GM15510 (cell line): Measurements from ENCODE around the gene TBC1D1.

Experiments
- POLR2A ChIP-seq: IDR thresholded peaks from 3 replicates; pipeline ENCODE4 v1.6.1; 2011; ENCODE audit warnings: borderline replicate concordance; ENCODE audit not compliant: insufficient read length; ENCODE audit errors: extremely low read depth

Gene TBC1D1

DNA sequence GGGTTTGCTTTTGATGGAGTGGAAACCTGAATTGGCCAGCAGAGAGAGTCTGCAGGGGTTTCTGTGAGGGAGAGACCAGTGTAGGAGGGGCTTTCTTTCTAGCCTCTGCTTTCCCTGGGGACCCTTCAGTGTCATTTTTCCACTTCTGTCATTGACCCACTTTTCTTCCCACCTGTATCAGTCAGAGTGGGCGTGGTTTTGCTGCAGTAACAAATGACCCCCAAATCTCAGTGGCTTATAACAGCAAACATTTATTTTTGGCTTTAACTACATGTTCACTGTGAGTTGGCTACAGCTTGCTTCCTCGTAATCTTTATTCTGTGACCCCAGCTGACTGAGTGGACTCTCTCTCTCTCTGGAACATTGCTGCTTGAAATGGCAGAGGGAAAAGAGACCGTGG is 43.7 kb downstream of the TBC1D1 start:
- no peak for TF ChIP-seq POLR2A

DNA sequence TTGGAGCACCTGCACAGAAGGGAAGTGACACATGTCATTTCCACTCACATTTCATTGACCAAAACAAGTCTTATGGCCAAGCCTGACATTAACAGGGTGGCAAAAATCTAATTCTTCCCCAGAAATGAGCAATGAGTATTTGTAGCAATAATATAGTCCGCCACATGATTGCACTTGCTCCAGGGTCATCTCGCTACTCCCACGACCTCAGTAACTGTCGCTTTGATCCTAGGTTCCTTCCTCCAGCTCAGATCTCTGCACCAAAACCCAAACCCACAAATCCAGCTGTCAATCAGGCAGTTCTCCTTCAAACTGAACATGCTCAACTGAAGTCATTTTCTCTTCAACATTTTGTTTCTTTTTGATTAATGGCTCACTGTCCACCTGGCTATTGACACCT is 44.1 kb downstream of the TBC1D1 start:
- TF ChIP-seq POLR2A: no peak

DNA sequence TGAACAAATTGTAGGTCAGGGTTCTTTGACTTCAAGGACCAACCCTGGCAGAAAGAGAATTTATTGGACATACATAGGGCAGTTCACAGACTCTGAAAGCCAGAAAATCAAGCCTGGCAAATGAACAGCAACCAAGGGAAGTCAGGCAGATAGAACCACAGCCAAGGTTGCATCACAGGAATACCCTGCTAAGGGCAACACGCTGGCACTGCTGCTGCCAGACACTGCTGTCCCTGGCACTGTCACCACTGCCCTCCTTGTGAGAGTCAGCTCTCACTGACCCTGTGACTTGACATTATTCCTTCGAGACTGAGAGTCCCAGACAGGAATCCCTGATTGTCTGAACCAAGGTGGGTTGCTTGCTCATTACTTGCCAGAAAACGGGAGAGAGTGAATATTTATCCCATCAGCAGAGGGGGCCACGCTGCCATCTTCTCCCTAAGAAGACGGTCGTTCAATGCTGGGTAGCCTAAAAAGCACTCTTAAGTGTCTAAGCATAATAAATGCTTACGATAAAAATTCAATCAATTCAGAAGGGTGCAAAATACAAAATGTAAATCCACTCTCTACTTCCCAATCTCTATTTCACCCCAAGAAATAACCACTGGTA is 46.1 kb downstream of the TBC1D1 start:
- TF ChIP-seq POLR2A: no peak

DNA sequence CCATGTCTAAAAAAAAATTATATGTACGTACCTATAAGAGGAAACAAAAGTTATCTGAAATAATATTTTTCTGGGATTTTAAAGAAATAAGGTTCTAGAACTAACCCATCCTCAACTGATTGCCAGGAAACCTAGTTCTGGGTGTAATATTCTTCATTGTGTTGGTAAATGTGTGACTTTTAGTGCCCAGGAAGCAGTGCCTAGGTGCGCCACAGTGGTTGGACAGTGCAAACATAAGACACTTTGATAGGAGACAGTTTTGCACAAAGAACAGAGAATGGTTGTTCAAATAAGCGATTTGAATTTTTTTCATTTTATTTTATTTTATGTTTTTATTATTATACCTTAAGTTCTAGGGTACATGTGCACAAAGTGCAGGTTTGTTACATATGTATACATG is 47.3 kb downstream of the TBC1D1 start:
- TF ChIP-seq POLR2A: no peak

DNA sequence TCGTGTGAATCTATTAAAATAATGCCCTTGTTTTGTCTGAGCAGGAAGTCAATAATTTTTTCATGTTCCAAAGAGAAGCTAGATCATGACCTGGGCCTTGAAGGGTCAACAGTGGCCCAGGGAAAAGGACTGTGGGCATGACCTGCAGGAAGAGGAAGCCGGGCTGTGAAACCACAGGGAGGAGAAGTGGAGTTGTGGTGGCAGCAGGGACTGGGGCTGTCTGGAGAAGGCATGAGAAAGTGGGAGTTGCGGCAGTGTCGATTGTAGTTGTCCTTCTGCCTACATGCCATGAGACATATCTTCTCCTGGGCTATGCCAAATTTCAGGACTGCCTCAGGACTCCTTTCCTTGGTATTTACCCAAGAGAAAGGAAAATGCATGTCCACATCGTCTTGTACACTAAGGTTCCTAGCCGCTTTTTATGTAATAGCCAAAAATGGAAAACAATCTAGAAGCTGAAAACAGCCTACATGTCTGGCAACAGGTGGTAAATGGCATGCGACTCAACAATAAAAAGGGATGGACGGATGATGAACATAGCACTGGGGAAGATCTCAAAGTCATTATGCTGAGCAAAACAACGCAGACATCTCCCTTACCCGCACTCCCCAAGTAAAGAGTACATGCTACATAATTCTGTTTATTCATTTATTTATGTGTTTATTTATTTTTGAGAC is 55.8 kb downstream of the TBC1D1 start:
- TF ChIP-seq POLR2A: no peak

DNA sequence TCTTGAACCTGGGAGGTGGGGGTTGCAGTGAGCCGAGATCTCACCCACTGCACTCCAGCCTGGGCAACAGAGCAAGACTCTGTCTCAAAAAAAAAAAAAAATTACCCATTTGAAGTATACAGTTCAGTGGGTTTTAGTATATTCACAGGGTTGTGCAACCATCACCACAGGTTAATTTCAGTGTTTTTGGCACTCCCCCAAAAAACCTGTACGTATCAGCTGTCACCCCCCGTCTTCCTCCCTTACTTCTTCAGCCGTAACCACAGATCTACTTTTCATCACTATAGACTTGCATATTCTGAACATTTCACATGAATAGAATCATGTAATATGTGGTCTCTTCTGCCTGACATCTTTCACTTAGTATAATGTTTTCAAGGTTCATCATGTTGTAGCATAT is 57.7 kb downstream of the TBC1D1 start:
- no peak for TF ChIP-seq POLR2A

DNA sequence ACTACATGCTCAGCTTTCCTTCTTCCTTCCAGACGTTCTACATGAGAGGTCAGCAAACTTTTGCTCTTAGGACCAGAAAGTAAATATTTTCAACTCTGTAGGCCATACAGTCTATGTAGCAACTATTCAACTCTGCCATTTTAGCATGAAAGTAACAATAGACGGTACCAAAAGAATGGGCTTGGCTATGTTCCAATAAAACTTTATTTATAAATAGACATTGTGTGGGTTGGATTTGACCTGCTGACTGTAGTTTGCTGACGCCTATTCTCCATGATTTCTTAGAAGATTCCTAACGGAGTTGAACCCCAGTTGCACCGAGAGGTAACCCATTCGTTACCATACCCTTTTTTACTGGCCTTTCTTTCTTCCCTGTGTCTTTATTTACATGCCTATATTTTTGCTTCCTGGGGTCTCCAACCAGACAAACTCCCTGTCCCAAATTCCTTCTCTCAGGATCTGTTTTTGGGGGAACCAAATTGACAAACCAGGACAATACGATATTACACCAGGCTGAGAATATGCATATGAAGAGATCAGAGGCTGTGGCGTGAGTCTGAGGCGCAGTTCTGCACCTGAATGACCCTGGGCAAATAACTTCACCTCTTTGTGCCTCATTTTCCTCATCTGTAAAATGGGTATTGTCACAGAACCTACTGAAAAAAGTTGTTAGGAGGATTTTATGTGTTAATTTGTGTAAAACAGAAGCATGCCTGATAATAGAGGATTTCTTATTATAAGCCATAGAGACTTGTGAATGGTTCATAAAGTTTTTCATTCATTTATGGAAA is 58.9 kb downstream of the TBC1D1 start:
- no peak for TF ChIP-seq POLR2A

DNA sequence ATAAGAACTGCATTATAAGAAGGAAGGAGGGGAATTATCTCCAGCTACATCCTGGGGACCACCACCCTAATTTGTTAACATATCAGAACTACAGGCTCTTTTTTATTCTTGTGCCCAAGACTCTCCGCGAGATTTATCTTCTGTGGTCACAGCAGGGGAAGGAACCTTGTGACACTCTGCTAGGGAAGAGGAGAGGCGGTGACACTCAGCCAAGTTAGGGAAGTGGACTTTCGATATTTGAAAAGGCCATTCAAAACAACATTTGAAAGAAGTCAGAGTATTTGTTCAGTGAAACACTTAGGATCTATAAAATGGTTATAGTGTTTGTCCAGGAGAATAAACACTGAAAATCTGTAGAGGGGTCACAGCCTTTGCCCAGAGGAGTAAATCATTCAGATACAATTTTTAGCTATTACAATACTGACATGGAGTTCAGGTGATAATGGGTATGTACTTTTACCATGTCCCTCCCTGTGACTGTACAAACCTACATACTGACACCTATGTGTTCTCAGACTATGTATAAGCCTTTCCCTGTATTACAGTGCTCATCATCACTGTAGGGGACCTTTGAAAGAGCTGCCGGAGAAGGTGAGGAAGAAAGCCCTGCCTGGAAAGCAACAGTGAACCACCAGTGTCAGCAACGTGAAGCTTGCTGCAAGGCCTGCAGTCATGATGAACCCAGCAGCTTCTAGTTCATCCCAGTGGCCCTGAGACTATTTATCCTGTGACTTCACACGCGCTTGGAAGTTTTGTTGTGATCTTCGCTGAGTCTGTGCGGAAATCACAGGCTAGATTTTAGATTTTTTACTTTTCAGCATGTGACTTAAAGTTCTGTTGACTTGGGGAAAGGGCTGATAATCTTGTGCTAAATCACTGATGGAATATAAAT is 60.8 kb downstream of the TBC1D1 start:
- TF ChIP-seq POLR2A: no peak

DNA sequence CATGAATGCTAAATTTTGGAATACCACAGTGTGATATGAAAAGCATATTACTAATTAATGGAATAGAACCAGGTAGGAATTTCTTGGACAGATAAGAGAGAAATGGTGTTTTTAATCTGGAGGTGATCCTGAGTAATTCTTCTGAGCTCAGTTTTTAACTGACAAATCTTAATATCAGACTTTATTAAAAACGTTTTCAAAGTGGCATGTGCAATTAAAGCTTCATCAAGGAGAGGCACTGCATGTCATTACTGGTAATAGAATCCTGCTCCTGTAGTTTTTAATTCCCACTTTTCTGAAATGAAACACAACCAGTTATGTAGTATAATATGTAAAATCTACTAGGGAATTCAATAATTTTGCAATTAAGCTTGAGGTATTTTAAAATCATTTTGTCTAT is 62.3 kb downstream of the TBC1D1 start:
- no peak for TF ChIP-seq POLR2A

DNA sequence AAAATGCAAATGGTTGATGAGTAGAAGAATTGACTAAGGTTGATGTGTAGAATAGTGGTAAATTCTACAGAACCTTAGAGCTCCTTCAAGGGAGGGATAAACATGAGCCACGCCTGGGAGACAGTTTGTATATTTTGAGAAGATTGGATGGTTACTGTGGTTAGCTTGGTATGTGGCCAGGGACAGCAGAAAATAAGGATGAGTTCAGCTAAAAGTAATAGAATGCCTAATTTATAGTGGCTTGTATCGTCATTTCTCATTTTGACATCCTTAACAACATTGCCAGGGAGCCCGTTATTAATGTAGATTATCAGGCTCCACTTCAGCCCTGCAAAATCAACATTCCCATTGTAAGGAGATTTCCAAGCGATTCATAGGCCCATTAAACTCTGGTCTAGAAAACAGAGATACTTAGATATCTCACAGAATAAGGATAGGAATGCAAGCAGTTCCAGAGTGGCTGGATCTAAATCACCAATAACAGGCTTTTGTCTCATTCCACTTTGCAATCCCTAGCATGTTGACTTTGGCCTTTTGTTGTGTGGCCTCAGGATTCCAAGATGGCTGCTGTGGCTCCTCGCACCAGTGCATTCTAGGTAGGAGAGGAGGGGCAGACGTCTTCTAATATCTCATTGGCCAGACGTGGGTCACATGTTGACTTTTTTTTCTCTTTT is 62.9 kb downstream of the TBC1D1 start:
- TF ChIP-seq POLR2A: no peak

DNA sequence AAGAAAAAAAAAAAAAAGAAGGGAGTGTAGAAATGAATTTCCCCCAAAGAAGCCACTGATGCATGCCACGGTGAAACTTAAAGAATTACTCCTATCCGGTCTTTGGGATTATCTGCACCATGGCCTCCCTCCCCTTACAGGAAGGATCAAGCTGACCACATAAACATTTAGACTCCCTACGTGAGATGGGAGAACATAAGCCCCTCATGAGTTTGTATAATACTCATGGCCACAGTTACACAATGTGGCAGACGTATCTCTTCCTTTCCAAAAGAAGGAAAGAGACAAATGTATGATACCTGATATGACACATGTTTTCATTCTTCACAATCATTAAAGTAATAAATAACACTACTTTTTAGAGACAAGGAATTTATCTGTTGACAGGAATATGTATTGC is 66.1 kb downstream of the TBC1D1 start:
- TF ChIP-seq POLR2A: no peak

DNA sequence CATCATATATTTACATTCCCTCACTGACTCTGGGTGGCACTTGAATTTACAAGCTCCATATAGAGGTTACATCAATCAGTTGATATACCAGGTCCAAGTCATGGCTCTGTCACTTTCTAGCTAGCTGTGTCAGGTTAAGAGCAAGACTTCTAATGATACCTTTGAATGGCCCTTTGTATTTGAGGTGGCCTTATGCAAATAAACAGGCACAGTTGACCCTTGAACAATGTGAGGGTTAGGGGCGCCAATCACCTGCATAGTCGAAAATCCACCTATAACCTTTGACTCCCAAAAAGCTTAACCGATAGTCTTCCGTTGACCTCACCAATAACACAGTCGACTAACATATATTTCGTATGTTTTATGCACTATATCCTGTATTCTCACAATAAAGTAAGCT is 68.0 kb downstream of the TBC1D1 start:
- no peak for TF ChIP-seq POLR2A

DNA sequence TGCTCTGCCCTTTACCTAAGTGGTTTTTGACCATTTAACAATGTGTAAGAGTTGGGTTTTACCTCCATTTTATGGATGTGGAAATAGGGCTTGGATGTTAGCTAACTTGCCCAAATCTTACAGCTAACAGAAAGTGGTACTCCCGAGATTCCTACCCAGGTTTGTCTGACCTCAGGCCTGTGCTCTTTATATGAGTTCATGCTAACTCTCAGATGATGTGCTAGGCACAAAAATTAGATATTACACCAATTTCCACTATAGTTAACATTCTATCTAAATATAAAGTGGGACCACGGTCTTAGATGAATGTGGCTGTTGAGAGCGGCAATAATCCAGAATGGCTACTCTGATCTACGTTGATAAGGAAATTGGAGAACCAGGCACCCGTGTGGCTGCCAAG is 69.2 kb downstream of the TBC1D1 start, which contains the start of gene PTTG2:
PTTG2 (plus strand) TSS at position 301 of the 400 bp plus-strand sequence; CDS start at position 338, 37 bp downstream.
- no peak for TF ChIP-seq POLR2A

DNA sequence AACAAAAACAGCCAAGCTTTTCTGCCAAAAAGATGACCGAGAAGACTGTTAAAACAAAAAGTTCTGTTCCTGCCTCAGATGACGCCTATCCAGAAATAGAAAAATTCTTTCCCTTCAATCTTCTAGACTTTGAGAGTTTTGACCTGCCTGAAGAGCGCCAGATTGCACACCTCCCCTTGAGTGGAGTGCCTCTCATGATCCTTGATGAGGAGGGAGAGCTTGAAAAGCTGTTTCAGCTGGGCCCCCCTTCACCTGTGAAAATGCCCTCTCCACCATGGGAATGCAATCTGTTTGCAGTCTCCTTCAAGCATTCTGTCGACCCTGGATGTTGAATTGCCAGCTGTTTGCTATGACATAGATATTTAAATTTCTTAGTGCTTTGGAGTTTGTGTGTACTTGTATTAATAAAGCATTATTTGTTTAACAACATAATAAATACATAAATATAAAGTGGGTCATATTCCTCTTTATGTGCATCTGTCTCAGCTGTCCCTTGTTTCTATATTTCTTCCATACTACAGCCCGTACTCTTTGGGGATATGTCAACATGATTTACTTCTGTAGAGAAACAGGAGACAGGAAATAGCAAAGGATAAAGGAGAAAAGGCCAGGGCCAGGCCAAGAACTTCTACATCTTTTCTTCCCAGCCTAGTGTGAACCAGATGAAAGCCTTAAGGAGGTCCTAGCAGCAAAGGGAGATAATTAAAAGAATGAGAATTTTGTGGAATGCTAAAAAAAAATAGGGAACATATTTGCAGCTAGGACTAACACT is 70.0 kb downstream of the TBC1D1 start:
- no peak for TF ChIP-seq POLR2A

DNA sequence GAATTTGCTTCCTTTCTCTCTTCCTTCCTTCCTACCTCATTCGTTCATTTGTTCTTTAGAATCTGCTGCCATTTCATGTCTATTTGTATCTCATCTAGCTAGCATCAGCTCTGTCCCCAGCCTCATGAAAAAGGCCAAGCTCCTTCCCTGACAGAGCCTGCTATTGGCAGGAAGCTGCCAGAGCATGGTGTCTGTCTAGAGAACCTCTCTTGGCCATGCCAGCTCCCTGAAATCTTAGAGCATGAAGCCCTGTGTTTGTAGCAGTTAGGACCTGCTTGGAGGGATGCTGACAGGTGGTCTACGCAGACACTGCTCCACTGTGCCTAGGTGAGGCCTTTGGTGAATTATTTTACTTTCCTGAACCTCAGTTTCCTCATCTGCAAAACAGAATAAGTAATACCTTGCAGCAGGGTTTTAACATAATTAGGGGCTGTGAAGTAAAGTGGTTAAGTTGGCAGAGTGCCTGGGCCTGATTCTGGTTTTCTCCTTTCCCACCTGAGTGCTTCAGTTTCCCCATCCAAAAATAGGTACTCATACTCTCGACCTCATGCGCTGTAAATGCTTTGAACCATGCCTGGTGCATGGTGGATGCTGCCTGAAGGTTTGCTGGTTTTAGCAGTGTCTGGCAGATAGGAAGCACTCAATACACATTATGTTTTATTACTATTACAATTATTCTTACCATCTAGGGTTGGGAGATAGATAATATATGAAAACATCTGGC is 74.0 kb downstream of the TBC1D1 start:
- no peak for TF ChIP-seq POLR2A
